ENCODE measurements around the gene AKT3. TPM values are rescaled to one million over a fixed set of nuclear protein-coding genes. Genes with fewer than 3 reads are reported as not detected.
"Not testable (repeated sequence)": the region's sequence is repeated elsewhere in the genome, so short reads cannot be mapped to it uniquely, and the experiment has no call there.

Gene AKT3
- total RNA-seq, 1 donor from 2014 or later = 61.9 TPM

DNA sequence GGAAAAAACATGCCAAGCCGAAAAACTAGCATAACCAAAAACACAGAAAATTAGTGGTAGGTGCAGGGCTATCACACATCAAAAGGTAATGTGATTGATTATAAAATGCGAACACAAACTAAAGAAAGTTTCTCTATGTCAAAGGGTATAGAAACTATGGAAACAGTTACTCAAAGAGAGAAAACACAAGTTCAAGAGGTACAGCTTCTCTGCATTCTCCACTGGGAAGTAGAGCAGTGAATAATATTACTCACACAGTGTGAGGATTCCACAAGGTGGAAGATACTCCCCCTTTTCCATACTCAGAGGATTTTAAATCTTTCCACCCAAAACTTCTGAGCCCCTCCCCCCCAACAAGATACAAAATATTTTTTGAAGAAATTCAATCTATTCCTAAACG lies 18.6 kb downstream of the AKT3 start:
- Histone ChIP-seq H3K27ac (no peak overlapping the region), H3K4me1 (peaks cover 18% of the 10 kb centered on the region), H3K4me3 (no peak overlapping the region), H3K27me3 (no peaks in the 10 kb centered on the region), H3K36me3 (no peaks in the 10 kb centered on the region), H3K9me3 (no peaks in the 10 kb centered on the region)
- DNase-seq (ENCODE audit: extremely low spot score in 2 of 2) = no peak
- TF ChIP-seq POLR2A (IDR thresholded peaks at IDR 0.05) (no peak), CTCF (IDR thresholded peaks at IDR 0.05) (no peak), POLR2AphosphoS5 (IDR thresholded peaks at IDR 0.05; ENCODE audit: insufficient read depth in 1 of 2, low read depth in 1 of 2) (no peak)
- intact Hi-C loops (cut with DNase I) = no loop called here

- intact Hi-C loops (cut with DNase I) = no loop called here
- no peak for DNase-seq (ENCODE audit: extremely low spot score in 2 of 2)
- H3K4me3 ChIP-seq = no peak overlapping the region
- H3K36me3 ChIP-seq = no peaks in the 10 kb centered on the region
- no peaks in the 10 kb centered on the region for H3K9me3 ChIP-seq
- no peak overlapping the region for H3K27ac ChIP-seq
- peaks cover 18% of the 10 kb centered on the region for H3K4me1 ChIP-seq
- H3K27me3 ChIP-seq = no peaks in the 10 kb centered on the region
- TF ChIP-seq POLR2AphosphoS5 (IDR thresholded peaks at IDR 0.05; ENCODE audit: insufficient read depth in 1 of 2, low read depth in 1 of 2) = no peak
Measured at GRCh38 chr1:243827206-243827605, 22.8 kb downstream of the AKT3 start.

- H3K4me1 ChIP-seq = peaks cover 14% of the 10 kb centered on the region
- H3K27me3 ChIP-seq; H3K4me3 ChIP-seq; H3K9me3 ChIP-seq; H3K27ac ChIP-seq; DNase-seq (ENCODE audit: extremely low spot score in 2 of 2); intact Hi-C loops (cut with DNase I); H3K36me3 ChIP-seq: not testable (repeated sequence)
Measured at GRCh38 chr1:243824907-243825306, 25.1 kb downstream of the AKT3 start.

GRCh38 chr1:243821177-243821680 lies 28.8 kb downstream of the AKT3 start:
- H3K4me1 ChIP-seq = no peaks in the 10 kb centered on the region
- H3K27ac ChIP-seq = no peak overlapping the region
- H3K4me3 ChIP-seq = no peak overlapping the region
- DNase-seq (ENCODE audit: extremely low spot score in 2 of 2) = no peak
- no peaks in the 10 kb centered on the region for H3K9me3 ChIP-seq
- intact Hi-C loops (cut with DNase I) = no loop called here
- no peaks in the 10 kb centered on the region for H3K27me3 ChIP-seq
- no peaks in the 10 kb centered on the region for H3K36me3 ChIP-seq
- TF ChIP-seq POLR2A (IDR thresholded peaks at IDR 0.05) (no peak), POLR2AphosphoS5 (IDR thresholded peaks at IDR 0.05; ENCODE audit: insufficient read depth in 1 of 2, low read depth in 1 of 2) (no peak), CTCF (IDR thresholded peaks at IDR 0.05) (no peak)

GRCh38 chr1:243819438-243819839 lies 30.6 kb downstream of the AKT3 start:
- no peak for TF ChIP-seq POLR2AphosphoS5 (IDR thresholded peaks at IDR 0.05; ENCODE audit: insufficient read depth in 1 of 2, low read depth in 1 of 2)
- TF ChIP-seq CTCF (IDR thresholded peaks at IDR 0.05) = no peak
- no peak for TF ChIP-seq POLR2A (IDR thresholded peaks at IDR 0.05)
- Histone ChIP-seq H3K36me3 (no peaks in the 10 kb centered on the region), H3K4me1 (no peaks in the 10 kb centered on the region), H3K27me3 (no peaks in the 10 kb centered on the region), H3K27ac (no peak overlapping the region), H3K4me3 (no peak overlapping the region), H3K9me3 (no peaks in the 10 kb centered on the region)
- intact Hi-C loops (cut with DNase I) = no loop called here
- DNase-seq (ENCODE audit: extremely low spot score in 2 of 2) = no peak

DNA sequence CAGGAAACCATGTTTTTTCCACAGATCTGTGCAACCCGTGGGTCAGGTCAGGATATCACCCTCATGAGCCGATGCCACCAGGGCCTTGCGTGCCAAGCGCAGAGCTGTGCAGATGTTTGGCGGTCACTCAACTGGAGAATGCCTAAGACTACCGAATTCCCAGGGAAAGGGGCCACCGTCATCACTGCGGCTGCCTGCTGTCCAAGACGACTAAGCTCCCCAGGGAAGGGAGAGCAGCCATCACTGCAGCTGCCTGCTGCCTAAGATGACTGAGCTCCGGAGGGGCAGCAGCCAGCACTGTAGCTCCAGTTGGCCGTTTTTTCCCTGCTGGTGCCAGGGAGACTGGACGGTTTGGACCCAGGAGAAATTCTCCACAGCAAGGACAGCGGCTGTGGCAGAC lies 31.1 kb downstream of the AKT3 start:
- no peaks in the 10 kb centered on the region for H3K4me1 ChIP-seq
- H3K9me3 ChIP-seq = no peaks in the 10 kb centered on the region
- TF ChIP-seq CTCF (IDR thresholded peaks at IDR 0.05) (no peak), POLR2AphosphoS5 (IDR thresholded peaks at IDR 0.05; ENCODE audit: insufficient read depth in 1 of 2, low read depth in 1 of 2) (no peak), POLR2A (IDR thresholded peaks at IDR 0.05) (no peak)
- intact Hi-C loops (cut with DNase I) = no loop called here
- no peak overlapping the region for H3K4me3 ChIP-seq
- no peak for DNase-seq (ENCODE audit: extremely low spot score in 2 of 2)
- H3K27me3 ChIP-seq = no peaks in the 10 kb centered on the region
- no peak overlapping the region for H3K27ac ChIP-seq
- H3K36me3 ChIP-seq = no peaks in the 10 kb centered on the region

Data from vagina (tissue), 2 donors.